Activated T-cell treated with anti-CD3 and anti-CD28 coated beads, Interleukin-2, amount 50 U/mL, for 24 hours (primary cell): Measurements from ENCODE around the gene ARHGEF37.
"Not testable (repeated sequence)": the region's sequence is repeated elsewhere in the genome, so short reads cannot be mapped to it uniquely, and the experiment has no call there.

ENCODE experiments used
- DNase-seq: peaks from one replicate; pipeline ENCODE4 v3.0.0-alpha.2; 2020
- H3K27ac Mint-ChIP-seq: 2 replicates; pipeline ENCODE4 v1.8.0; 2020; ENCODE audit warnings: mild to moderate bottlenecking, mixed read lengths
- H3K27me3 Mint-ChIP-seq: 2 replicates; pipeline ENCODE4 v1.8.0; 2020; ENCODE audit warnings: mixed read lengths
- H3K36me3 Mint-ChIP-seq: 2 replicates; pipeline ENCODE4 v1.8.0; 2020; ENCODE audit warnings: low read depth, mixed read lengths
- H3K4me1 Mint-ChIP-seq: 2 replicates; pipeline ENCODE4 v1.8.0; 2020; ENCODE audit warnings: low read depth, mixed read lengths
- H3K4me3 Mint-ChIP-seq: 2 replicates; pipeline ENCODE4 v1.8.0; 2020; ENCODE audit warnings: mild to moderate bottlenecking, moderate library complexity, mixed read lengths
- H3K9me3 Mint-ChIP-seq: 2 replicates; pipeline ENCODE4 v1.8.0; 2020; ENCODE audit warnings: mixed read lengths

ARHGEF37 gene

GRCh38 chr5:149648464-149649393 is 67.4 kb downstream of the ARHGEF37 start:
- H3K27me3 Mint-ChIP-seq, H3K4me3 Mint-ChIP-seq, H3K27ac Mint-ChIP-seq, H3K9me3 Mint-ChIP-seq, H3K36me3 Mint-ChIP-seq, H3K4me1 Mint-ChIP-seq: not testable (repeated sequence)
- DNase-seq, result peak; percentile 36

GRCh38 chr5:149649730-149650129 is 68.4 kb downstream of the ARHGEF37 start:
- not testable (repeated sequence) for H3K9me3 Mint-ChIP-seq, H3K4me1 Mint-ChIP-seq, H3K4me3 Mint-ChIP-seq, DNase-seq, H3K36me3 Mint-ChIP-seq, H3K27ac Mint-ChIP-seq, H3K27me3 Mint-ChIP-seq

GRCh38 chr5:149651686-149652085 is 70.4 kb downstream of the ARHGEF37 start:
- H3K27ac Mint-ChIP-seq, result no peak overlapping the region
- no peaks in the 10 kb centered on the region for H3K36me3 Mint-ChIP-seq
- no peak for DNase-seq
- H3K4me3 Mint-ChIP-seq, result no peak overlapping the region
- H3K9me3 Mint-ChIP-seq, result peaks cover 3% of the 10 kb centered on the region
- no peaks in the 10 kb centered on the region for H3K27me3 Mint-ChIP-seq
- peaks cover 6% of the 10 kb centered on the region for H3K4me1 Mint-ChIP-seq

- H3K27ac Mint-ChIP-seq, result no peak overlapping the region
Measured at GRCh38 chr5:149652697-149653096, 71.4 kb downstream of the ARHGEF37 start.

GRCh38 chr5:149654231-149654630 is 72.9 kb downstream of the ARHGEF37 start:
- H3K4me1 Mint-ChIP-seq, result no peaks in the 10 kb centered on the region
- no peak overlapping the region for H3K27ac Mint-ChIP-seq

More at GRCh38 chr5:149652697-149653096, 71.4 kb downstream of the ARHGEF37 start:
- H3K9me3 Mint-ChIP-seq, result peaks cover 5% of the 10 kb centered on the region
- H3K4me3 Mint-ChIP-seq, result no peak overlapping the region
- H3K36me3 Mint-ChIP-seq, result no peaks in the 10 kb centered on the region
- H3K27me3 Mint-ChIP-seq, result no peaks in the 10 kb centered on the region
- DNase-seq, result no peak
- H3K4me1 Mint-ChIP-seq, result no peaks in the 10 kb centered on the region

GRCh38 chr5:149654883-149655505 is 73.7 kb downstream of the ARHGEF37 start:
- peaks cover 11% of the 10 kb centered on the region for H3K27me3 Mint-ChIP-seq
- no peaks in the 10 kb centered on the region for H3K36me3 Mint-ChIP-seq
- H3K4me3 Mint-ChIP-seq, result no peak overlapping the region
- no peaks in the 10 kb centered on the region for H3K4me1 Mint-ChIP-seq
- no peak for DNase-seq
- no peak overlapping the region for H3K27ac Mint-ChIP-seq
- H3K9me3 Mint-ChIP-seq, result peaks cover 5% of the 10 kb centered on the region

More at GRCh38 chr5:149654231-149654630, 72.9 kb downstream of the ARHGEF37 start:
- Mint-ChIP-seq H3K9me3 (peaks cover 5% of the 10 kb centered on the region), H3K4me3 (no peak overlapping the region), H3K27me3 (peaks cover 11% of the 10 kb centered on the region), H3K36me3 (no peaks in the 10 kb centered on the region)
- no peak for DNase-seq

GRCh38 chr5:149656576-149657182 is 75.4 kb downstream of the ARHGEF37 start:
- peak; percentile 40 for DNase-seq
- no peaks in the 10 kb centered on the region for H3K4me1 Mint-ChIP-seq
- peaks cover 14% of the 10 kb centered on the region for H3K27me3 Mint-ChIP-seq
- H3K9me3 Mint-ChIP-seq, result peaks cover 5% of the 10 kb centered on the region
- H3K27ac Mint-ChIP-seq, result no peak overlapping the region
- H3K4me3 Mint-ChIP-seq, result no peak overlapping the region
- no peaks in the 10 kb centered on the region for H3K36me3 Mint-ChIP-seq

GRCh38 chr5:149657324-149657723 is 76.0 kb downstream of the ARHGEF37 start:
- Mint-ChIP-seq H3K9me3 (peaks cover 5% of the 10 kb centered on the region), H3K27me3 (peaks cover 14% of the 10 kb centered on the region), H3K4me1 (no peaks in the 10 kb centered on the region), H3K4me3 (no peak overlapping the region), H3K36me3 (no peaks in the 10 kb centered on the region), H3K27ac (no peak overlapping the region)
- DNase-seq, result no peak

GRCh38 chr5:149658299-149658698 is 77.0 kb downstream of the ARHGEF37 start:
- Mint-ChIP-seq H3K4me1 (no peaks in the 10 kb centered on the region), H3K36me3 (no peaks in the 10 kb centered on the region), H3K9me3 (peaks cover 5% of the 10 kb centered on the region), H3K27me3 (peaks cover 14% of the 10 kb centered on the region), H3K27ac (no peak overlapping the region), H3K4me3 (no peak overlapping the region)
- no peak for DNase-seq

- no peak for DNase-seq
- Mint-ChIP-seq H3K27me3 (peaks cover 8% of the 10 kb centered on the region), H3K36me3 (no peaks in the 10 kb centered on the region), H3K9me3 (peaks cover 10% of the 10 kb centered on the region), H3K4me1 (no peaks in the 10 kb centered on the region), H3K4me3 (no peak overlapping the region), H3K27ac (no peak overlapping the region)
Measured at GRCh38 chr5:149664083-149664482, 82.8 kb downstream of the ARHGEF37 start.

- H3K27ac Mint-ChIP-seq, result no peak overlapping the region
- no peaks in the 10 kb centered on the region for H3K36me3 Mint-ChIP-seq
- H3K27me3 Mint-ChIP-seq, result peaks cover 7% of the 10 kb centered on the region
- no peaks in the 10 kb centered on the region for H3K4me1 Mint-ChIP-seq
- DNase-seq, result no peak
- no peak overlapping the region for H3K4me3 Mint-ChIP-seq
- H3K9me3 Mint-ChIP-seq, result peaks cover 10% of the 10 kb centered on the region
Measured at GRCh38 chr5:149664666-149665415, 83.5 kb downstream of the ARHGEF37 start.

GRCh38 chr5:149665416-149666175 is 84.3 kb downstream of the ARHGEF37 start:
- no peak for DNase-seq
- Mint-ChIP-seq H3K4me1 (no peaks in the 10 kb centered on the region), H3K4me3 (no peak overlapping the region), H3K27ac (no peak overlapping the region), H3K27me3 (peaks cover 5% of the 10 kb centered on the region), H3K36me3 (no peaks in the 10 kb centered on the region), H3K9me3 (peaks cover 10% of the 10 kb centered on the region)

GRCh38 chr5:149666212-149666852 is 85.0 kb downstream of the ARHGEF37 start:
- Mint-ChIP-seq H3K4me3 (no peak overlapping the region), H3K36me3 (no peaks in the 10 kb centered on the region), H3K27me3 (peaks cover 4% of the 10 kb centered on the region), H3K27ac (no peak overlapping the region), H3K9me3 (peaks cover 10% of the 10 kb centered on the region), H3K4me1 (no peaks in the 10 kb centered on the region)
- DNase-seq, result no peak
